Stimulated activated CD4-positive, alpha-beta T cell treated with anti-CD3 and anti-CD28 coated beads, Interleukin-2, amount 100 ng/mL, for 4 hours (primary cell): ENCODE measurements around the gene ETV5.
"Not testable (repeated sequence)": the region's sequence is repeated elsewhere in the genome, so short reads cannot be mapped to it uniquely, and the experiment has no call there.

Experiments used
- DNase-seq: peaks from one replicate; pipeline ENCODE4 v3.0.0-alpha.2; 2020; ENCODE audit warnings: low read depth

The ETV5 gene

DNA sequence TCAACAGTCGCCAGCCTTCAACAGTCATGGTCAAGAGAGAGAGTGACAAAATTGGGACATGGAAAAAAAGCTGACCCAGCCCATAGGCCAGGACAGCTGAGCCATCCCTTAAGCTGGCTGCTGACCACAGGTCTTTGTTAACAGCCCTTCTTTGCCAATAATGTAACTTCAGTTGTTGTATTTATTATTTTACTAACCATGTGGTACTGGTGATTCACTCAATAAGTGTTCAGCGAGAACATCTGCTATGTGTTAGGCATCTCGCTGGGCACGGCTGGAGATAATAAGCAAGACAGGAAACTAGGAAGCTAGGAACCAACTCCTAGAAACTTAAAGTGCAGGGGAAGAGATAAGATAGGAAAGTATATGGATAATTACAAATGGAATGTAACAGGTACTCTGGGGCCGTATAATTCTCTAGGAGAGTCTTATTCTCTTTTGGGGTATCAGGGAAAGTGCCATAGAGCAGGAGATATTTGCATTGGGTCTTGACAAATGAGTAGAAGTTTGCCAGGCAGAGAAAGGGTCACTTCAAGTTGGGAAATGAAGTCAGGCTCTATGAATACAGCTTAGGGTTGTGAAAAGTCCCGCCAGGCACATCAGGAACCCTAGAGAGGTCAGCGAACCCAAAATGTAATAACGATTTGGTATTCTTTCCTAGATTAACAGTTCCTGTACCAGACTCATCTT, 87.1 kb downstream of the ETV5 start:
- DNase-seq: no peak

GRCh38 chr3:186021250-186021649, 87.6 kb downstream of the ETV5 start:
- DNase-seq: not testable (repeated sequence)

GRCh38 chr3:186019288-186019687, 89.6 kb downstream of the ETV5 start:
- not testable (repeated sequence) for DNase-seq

- no peak for DNase-seq
Measured at GRCh38 chr3:186014866-186015265, 94.0 kb downstream of the ETV5 start.

DNA sequence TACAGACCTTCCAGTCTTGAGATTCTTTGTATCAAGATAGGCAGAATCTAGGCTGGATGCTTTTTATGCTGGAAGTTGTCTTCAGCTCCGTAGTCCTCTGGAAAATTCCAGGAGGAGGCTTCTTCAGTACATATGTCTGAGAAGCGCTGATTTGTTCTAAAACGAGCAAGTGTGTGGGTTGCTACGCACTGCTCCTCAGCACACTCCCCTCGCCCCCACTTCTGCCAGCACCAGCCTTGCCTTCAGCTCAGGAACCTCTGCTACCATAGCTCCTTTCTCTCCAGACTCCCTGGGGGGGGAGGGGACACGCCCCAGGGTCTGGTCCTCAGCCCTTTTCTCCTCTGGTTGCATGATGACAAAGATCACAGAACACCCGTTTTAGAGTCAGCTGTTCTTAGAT, 95.6 kb downstream of the ETV5 start:
- no peak for DNase-seq

- no peak for DNase-seq
Measured at GRCh38 chr3:186012137-186012536, 96.8 kb downstream of the ETV5 start.

DNA sequence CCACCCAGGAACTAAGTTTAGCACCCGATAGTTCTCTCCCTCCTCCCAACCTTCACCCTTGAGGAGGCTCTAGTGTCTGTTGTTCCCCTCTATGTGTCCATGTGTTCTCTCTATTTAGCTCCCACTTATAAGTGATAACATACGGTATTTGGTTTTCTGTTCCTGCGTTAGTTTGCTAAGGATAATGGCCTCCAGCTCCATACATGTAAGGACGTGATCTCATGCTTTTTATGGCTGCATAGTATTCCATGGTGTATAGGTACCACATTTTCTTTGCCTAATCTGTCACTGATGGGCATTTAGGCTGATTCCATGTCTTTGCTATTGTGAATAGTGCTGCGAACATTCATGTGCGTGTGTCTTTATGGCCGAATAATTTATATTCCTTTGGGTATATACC, 104.2 kb downstream of the ETV5 start:
- no peak for DNase-seq

DNA sequence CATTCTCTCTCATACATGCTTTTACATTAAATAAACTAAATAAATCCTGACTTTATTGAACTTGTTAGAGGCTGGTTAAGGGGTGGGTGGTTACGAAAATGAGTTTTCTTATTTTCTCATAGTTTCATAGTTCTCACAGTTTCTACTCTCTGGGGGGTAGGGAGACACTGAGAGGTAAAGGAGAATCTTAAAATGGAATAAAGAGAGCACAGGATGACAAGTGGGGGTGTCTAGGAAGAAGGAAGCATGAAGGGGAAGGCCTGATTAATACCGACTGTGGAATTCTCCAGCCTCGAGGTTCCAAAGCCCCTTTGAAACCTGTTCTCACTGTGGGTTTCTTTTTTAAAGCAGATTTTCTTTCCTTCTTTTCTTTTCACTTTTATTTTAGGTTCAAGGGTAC, 104.7 kb downstream of the ETV5 start:
- DNase-seq: no peak

DNA sequence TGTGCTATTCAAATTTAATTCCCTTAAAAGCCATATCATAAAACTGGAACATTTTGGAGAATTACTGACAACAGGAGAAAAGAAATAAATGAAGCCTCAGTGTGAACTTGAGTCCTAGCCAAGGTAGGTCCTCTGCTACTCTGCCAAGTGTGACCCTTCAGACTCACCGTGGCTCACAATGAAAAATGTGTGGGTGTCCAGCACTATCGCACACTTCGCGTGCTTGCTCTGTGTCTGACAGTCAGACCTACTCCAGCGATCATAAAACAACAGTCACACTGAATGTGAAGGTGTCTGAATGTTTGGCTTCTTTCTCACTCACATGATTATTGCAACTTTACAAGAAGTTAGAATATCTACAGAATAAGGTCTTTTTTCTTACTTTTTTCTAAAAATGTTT, 105.3 kb downstream of the ETV5 start:
- no peak for DNase-seq

- no peak for DNase-seq
Measured at GRCh38 chr3:186002884-186003472, 105.9 kb downstream of the ETV5 start.

- DNase-seq: no peak
Measured at GRCh38 chr3:186001842-186002241, 107.0 kb downstream of the ETV5 start.

DNA sequence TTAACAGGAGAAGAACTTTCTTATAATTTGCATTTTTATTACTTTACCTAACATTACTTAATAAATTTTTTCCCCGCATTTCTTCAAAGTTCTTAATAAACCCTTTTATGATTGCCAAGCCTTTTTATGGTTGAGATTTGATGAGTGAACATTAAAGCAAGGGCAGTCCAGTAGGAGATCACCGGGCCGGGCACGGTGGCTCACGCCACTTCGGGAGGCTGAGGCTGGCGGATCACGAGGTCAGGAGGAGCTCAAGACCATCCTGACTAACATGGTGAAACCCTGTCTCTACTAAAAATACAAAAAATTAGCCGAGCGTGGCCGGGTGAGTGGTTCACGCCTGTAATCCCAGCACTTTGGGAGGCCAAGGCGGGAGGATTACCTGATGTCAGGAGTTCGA, 109.7 kb downstream of the ETV5 start:
- no peak for DNase-seq

DNA sequence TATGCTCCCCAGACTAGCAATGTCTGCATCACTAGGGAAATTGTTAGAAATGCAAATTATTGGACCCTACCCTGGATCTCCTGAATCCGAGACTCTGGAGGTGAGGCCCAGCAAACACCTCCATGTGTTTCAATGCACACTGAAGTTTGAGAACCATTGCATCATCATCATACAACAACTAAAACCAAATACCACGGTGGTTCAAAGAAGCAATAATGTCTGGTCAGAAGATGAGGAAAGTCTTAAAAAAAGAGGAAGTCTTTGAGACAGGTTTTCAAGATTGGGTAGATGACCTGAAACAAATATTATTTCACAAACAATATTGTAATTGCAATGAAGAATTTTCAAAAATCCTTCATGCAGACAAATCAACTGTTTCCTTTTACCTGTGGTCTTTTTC, 110.8 kb downstream of the ETV5 start:
- no peak for DNase-seq

DNA sequence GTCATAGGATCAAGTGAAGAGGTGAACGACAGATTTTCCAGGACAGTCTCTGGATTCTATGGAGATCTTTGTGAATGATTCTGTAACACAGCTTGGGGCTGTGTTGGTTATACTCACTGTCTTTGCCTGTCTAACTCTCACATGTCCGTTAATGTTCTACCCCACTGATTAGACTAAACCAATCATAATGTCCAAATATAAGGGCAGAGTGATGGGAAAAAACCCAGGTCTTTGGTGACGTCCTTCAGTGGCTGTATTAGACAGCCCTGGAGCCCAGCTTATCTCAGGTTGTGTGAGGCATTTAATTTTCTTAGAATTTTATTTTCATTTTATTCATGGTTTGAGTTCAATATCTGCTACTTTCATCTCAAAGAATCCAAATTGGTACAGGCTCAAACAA, 111.8 kb downstream of the ETV5 start:
- DNase-seq: no peak
